IPS-11a (cell line): ENCODE data around the gene UBE2S.
"Not testable (repeated sequence)": the region's sequence is repeated elsewhere in the genome, so short reads cannot be mapped to it uniquely, and the experiment has no call there.

ENCODE experiments used
- H3K4me3 ChIP-seq: one replicate; pipeline ENCODE4 v1.5.1; 2013; ENCODE audit warnings: low read depth, low read length, control low read depth

UBE2S gene

DNA sequence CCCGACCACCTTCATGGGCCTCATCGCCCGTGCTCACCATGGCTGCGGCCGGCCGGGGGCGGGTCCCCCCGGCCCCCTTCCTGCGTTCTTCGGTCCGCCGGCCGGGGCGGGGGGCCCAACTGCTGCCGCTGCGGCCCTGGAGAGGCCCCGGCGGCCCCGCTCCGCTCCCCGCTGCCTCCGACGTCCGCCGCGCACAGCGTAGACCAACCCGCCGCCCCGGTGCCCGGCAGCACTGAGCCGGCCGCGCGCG is at the start of gene UBE2S:
UBE2S (minus strand) TSS at position 239 of the 250 bp plus-strand sequence; CDS start at position 40, 199 bp downstream.
- H3K4me3 ChIP-seq, result peak within 1 kb of the TSS; percentile 70

DNA sequence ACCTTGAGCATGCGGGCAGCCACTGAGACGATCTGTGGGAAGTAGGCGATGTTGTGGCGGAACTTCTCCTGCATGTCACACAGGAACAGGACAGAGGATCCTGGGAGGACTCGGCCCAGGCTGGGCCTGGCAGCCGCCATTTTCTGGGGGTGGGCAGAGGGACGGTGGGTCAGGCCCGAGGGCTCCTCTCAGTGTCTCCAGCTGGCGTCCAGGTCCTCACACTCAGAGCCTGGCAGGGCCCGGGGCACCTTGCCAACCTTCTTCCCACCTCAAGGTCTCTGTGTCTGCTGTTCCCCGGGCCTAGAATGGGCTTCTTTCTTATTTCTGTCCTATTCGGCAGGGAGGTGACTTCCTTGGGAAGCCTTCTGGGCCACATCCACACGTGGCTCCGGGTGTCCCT is 48.8 kb upstream of the UBE2S start:
- no peak overlapping the region for H3K4me3 ChIP-seq

DNA sequence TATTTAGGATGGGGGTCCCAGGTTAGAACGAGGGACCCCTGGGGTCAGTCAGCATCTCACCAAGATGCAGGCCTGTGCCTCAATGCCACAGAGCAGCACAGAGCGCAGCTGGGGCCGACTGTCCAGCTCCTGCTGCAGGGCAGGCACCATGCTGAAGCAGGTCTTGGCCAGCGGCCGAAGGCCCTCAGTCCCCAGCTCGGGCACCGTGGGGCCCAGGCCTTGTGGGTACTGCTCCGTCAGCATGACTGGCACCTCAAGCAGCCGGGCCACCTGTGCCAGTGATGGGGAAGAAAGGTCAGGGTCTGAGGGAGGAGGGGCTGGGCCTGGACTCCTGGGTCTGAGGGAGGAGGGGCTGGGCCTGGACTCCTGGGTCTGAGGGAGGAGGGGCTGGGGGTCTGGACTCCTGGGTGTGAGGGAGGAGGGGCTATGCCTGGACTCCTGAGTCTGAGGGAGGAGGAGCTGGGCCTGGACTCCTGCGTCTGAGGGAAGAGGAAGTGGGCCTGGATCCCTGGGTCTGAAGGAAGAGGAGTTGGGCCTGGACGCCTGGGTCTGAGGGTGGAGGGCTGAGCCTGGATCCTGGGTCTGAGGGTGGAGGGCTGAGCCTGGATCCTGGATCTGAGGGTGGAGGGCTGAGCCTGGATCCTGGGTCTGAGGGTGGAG is 48.1 kb upstream of the UBE2S start:
- H3K4me3 ChIP-seq, result no peak overlapping the region

DNA sequence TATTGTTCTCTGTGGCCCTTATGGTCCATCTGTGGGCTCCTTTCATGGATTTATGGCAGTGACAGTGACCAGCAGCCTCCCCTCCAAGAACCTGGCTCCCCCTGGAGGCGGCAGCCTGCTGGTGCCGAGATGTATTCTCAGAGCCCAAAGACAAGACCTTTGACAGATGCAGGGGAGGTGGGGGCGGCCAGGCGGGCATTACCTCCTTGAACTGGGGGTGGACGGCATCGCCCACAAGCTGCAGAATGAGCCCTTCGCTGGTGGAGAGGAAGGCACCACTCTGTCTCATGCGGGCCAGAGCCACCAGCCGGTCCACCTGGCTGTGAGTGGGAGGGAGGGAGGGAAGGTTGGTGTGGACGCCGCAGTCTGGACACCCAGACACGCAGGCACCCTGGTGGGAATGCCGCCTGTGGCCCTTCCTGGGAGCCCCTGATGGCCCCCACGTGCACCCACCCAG is 47.2 kb upstream of the UBE2S start:
- H3K4me3 ChIP-seq, result no peak overlapping the region

DNA sequence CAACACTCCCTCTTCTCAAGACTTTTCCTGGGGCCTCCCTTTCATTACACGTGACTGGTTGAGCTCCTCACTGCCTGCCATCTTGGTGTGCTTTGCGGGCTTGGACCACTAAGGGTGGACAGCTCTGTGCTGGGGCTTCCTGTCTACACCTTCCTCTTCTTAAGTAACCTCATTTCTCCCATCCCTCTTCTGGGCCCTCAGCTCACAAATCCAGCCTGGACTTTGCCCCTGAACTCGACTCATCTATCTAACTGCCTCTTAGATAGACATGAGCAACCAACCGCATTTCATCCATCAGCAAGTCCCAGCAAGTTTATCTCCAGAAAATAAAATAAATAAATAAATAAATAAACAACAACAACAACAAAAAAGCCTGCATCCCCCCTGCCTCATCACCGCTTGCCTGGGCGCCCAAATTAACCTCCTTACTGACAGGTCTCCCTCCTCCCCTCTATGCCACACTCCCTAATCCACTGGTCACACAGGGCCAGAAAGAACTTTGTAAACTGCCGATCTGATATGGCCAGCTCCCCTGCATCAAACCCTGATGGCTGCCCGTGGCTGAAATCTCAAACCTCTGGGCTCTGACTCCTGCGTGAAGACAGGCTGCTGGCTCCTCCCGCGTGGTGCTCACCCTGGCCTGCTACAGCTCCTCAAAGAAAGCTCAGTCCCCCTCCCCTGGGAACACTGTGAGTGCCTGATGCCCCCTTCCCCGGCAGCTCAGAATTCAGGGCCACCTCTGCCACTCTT is 46.1 kb upstream of the UBE2S start:
- H3K4me3 ChIP-seq, result no peak overlapping the region

DNA sequence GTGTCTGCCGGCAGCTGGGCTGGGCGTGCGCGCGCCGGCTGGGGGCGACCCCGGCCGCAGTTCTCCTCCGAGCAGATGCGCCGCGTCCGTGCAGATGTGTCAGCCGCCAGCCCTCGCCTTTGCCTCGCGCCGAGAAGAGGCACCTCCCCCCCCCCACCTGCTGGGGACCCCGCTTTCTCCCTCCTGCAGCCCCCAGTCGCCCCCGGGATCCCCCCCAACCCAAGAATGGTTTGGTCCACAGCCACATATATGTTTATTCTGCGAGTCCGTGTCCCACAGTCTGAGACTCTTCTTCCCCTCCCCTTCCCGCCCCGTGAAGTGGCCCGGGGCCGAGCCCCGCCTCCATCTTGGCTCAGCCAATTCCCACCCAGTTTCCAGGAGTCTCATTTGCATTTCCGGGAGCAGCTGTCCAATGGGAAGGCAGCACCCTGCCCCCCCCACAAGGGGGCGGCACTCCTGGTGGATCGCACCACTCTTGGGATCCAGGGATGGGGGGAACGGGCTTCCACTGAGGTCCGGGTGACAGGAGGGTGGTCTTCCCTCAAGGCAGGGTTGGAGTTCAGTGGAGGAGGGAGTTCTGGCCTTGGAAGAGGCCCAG is 45.3 kb upstream of the UBE2S start:
- H3K4me3 ChIP-seq, result no peak overlapping the region

DNA sequence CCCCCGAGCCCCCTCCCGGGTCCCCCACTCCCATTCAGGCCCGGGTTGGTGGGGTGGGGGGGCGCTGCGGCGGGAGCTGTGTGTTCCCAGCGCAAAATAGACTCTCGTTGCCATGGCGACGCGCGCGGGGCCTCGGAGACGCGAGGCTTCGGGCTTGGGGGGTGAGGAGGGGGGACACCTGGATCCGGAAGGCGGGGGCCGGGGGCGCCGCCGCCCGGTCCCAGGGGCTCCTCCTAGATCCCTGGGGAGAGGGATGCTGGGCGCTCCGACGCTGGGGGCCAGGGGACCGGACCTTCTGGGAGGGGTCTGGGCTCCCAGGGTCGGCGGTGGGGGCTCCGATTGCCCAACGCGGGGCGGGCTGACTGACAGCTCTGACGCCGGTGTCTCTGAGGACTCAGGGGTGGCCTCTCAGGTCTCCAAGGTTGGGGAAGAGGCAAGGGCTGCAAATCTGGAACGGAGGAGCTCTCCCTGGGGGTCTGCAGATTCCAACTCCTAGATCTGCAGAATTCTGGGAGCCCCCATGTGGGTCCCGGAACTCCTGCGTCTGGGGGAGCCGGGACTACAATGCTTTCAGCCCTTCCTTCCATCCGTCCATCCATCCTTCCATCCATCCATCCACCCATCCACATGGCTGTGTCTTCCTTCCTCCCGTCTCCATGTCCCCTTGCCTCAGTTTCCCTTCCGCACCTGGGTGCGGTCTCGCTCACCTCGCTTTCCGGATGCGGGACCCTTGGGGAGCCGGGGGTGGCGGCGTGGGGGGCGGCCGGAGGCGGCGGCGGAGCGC is 44.6 kb upstream of the UBE2S start:
- H3K4me3 ChIP-seq, result no peak overlapping the region

DNA sequence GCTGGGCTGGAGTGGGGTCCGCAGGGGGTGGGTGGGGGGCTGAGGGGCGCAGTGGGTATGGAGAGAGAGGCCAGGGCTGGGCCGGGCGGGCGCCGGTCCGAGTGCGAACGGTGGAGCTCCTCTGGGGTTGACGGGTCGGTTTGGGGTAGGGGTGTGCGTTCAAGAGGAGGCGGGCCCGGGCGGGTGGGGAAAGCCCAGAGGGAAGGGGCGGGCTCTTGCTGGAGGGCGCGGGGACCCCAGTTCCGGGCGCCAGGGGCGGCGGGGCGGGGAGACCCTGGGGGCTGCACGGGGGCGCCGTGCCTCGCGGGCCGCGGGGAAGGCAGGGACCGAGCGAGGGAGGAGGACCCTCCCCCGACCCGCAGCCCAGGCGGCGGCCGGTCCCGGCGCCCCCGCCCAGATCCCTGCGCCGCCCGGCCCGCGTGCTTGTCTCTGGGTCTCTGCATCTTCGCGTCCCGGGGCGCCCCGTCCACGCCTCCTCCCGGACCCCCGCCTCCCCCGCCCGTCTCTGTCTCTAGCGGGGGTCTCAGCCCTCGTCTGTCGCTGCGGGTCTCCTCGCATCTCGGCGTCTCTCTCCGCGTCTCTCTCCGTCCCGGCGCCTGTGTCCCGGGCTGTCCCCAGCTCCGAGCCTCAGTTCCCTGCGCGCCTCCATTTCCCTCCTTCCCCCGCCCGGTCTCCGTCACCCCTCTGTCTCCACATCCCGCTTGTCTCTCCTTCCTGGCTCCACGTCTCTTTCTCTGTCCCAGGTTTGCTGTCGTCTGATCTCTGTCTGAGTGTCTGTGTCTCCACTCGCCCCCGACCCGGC is 43.8 kb upstream of the UBE2S start:
- H3K4me3 ChIP-seq, result peak overlapping the region; percentile 25

DNA sequence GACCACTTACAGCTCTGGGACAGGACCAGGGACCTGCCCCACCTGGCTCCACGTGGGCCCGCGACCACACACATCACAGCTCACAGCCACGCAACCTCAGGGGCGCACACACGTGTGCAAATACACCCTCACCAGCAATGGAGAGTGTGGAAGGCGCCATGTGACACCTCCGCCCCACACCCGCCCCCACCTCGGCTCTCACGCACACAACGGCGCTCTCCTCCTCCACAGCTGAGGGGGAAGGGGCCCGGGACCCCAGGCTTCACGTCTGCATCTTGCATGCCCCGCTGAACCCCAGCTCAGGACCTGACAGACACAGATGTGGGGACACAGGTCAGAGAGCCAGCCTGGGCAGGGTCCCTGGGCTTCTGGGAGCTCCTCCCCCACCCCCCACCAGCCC is 41.9 kb upstream of the UBE2S start:
- no peak overlapping the region for H3K4me3 ChIP-seq

DNA sequence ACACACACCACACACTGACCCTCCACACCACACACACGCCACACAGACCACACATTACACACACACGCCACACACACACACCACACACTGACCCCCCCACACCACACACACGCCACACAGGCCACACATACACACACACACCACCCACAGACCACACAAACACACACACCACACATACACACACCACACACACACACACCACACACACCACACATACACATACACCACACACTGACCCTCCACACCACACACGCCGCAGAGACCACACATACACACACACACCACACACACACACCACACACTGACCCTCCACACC is 40.5 kb upstream of the UBE2S start:
- H3K4me3 ChIP-seq, result not testable (repeated sequence)

DNA sequence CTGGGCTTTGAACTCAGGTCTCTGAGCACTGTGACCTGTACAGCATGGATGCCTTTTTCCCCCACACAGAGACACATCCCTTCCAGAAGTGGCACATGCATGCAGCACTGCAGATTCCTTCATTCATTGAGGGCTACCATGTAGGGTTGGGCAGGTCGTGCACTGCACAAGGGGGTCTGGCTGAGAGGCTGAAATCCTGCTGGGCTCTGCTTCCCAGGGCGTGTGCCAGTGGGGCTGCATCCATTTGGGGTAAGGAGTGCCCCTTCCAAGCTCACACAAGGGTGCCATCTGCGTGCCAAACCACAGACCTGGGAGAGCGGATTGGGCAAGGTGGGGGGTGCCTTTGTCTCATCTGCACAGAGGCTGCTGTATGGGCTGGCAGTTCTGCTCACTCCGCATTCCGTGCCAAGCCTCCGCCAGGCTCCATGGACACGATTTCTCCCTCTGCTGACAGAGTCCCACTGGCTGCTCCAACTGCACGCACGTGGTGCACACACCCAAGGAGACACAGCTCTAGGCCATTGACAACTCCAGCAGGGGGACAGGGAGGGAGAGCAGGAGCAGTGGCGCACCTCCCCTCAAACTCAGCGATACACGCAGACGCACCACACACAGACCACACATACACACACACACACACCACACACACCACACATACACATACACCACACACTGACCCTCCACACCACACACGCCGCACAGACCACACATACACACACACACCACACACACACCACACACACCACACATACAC is 40.0 kb upstream of the UBE2S start:
- no peak overlapping the region for H3K4me3 ChIP-seq

DNA sequence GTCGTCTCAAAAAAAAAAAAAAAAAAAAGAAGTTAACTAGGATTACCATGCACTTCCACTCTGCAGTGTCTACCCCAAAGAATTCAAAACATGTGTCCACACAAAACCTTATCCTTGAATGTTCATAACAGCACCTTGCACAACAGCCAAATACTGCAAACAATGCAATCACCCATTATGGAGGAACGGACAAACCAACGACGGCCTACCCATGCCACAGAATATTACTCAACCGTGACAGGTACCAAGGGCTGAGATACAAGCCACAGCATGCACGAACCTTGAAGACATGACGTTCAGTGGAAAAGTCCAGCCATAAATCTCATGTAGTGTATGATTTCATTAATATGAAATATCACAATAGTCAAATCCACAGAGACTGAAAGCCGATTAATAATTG is 38.5 kb upstream of the UBE2S start:
- no peak overlapping the region for H3K4me3 ChIP-seq

DNA sequence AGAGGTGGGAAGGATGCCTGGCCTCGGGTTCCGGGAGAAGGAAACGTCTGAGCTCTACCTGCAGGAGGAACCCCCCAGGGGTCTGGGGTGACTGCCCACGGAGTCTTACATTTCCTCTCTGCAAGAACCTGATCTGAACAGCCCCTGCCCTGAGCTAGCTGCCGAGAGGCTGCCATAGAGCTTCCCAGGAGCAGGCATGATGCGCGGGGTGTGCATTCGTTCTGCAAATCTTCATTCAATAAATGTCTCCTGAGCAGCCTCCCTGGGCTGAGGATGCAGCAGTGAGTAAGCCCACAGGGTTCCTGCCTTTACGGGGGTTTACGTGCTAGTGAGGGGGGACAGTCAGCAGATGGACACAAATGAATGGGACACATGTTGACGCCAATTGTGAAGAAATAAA is 37.1 kb upstream of the UBE2S start:
- H3K4me3 ChIP-seq, result no peak overlapping the region

DNA sequence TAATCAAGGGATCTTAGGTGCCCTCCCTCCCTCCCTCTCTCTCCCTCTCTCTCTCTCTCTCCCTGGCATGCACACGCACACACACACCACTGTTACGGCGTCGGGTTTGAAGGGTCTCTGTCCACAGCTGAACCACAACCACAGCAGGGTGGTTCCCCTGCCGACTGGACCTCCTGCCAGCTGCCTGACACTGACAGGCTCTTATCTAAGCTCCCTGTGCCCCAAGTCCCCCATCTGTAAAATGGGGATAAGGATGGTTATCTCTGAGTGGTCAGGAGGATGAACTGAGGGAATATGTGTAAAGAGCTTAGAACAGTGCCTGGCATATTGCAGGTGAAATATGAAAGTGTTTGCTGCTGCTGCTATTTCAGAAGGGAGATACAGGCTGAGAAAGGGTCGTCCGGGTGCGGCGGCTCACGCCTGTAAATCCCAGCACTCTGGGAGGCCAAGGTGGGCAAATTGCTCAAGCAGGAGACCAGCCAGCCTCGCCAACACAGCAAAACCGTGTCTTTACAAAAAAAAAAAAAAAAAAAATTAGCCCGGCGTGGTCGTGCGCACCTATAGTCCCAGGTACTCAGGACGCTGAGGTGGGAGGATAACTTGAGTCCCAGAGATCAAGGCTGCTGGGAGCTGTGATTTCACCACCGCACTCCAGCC is 36.4 kb upstream of the UBE2S start:
- H3K4me3 ChIP-seq, result no peak overlapping the region

DNA sequence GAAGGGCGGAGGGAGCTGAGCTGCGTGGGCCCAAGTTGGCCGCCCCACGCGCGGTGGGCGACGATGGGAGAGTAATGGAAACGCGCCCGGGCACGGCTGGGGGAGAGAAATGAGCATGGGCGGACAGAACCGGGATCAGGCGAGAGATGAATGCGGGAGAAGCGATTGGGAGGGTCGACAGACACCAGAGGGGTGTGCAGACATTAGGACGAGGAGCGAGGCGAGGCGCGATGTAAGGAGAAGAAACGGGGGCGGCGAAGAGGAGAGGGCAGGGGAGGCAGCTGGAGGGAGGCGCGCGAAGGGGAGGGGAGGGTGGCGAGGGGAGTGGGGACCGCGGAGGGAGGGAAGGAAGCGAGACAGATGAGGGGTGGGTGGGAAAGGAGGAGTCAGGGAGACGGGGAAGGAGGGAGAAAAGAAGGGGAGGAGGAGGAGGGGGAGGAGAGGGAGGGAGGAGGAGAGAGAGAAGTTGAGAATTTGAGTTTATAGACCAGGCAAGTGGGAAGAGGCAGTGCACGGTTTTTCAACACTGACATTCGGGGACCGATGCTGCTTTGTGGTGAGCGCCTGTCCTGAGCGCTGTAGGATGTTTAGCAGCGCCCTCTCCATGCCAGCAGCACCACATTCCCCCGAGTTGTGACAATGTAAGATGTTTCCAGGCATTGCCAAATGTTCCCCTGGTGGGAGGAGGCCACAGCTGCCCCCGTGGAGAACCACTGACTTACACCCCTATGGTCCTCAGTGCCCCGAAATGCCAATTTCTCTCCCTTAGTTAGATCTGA is 35.6 kb upstream of the UBE2S start, which contains the start of gene SHISA7:
SHISA7 (minus strand) TSS at position 256 of the 779 bp plus-strand sequence. CDS start 437 bp downstream, outside the sequence.
- H3K4me3 ChIP-seq, result peak within 1 kb of the TSS; percentile 13

DNA sequence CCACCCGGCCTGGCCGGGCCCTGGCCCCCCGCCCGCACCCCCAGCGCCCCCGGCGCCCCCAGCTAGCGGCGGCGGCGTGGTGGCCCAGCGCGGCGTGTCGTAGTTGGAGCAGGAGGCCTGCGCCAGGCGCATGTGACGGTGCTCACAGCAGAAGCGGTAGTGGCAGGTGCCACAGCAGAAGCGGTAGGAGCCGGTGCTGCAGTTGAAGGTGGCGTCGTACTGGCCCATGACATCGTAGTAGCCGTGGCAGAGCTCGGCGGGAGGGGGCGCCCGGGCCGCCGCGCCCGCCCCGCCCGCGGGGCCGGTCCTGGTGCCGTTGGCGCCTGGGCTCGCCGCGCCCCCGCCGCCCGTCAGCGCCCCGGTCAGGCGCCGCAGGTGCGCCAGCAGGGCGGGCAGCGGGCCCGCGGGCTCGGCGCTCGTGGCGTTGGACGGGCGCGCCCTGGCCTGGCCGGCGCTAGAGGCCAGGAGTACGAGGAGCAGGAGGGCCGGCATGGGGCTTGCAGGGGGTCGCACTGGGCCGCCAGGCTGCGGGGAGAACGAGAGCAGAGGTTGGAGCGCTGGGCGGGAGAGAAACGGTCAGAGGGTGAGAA is 34.9 kb upstream of the UBE2S start:
- no peak overlapping the region for H3K4me3 ChIP-seq

DNA sequence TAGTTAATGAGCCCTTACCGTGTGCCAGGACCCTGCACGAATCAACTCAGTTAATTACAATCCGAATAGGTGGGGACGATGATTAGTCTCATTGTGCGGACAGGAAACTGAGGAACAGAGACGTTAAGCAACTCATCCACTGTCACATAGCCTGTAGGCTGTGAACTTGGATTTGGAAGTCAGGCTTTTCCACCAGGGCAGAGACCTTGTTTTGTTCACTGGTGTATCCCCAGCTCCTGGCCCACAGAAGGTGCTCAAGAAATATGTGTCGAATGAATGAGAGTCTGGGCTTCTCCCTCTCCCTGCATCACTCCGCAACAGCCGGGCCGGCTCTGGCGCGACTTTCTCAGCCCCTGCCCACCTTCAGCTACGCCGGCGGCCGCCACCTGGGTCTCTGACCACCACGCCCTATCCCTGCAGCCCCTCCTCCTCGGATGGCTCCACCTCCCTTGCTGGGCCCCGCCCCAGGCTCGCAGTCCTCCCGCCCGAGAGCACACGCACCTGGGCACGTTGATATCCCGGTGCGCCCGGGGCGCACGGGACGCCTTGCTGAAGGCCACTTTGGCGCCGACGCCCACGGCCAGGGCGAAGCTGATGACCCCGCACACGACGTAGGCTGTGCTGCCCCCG is 34.2 kb upstream of the UBE2S start:
- no peak overlapping the region for H3K4me3 ChIP-seq

DNA sequence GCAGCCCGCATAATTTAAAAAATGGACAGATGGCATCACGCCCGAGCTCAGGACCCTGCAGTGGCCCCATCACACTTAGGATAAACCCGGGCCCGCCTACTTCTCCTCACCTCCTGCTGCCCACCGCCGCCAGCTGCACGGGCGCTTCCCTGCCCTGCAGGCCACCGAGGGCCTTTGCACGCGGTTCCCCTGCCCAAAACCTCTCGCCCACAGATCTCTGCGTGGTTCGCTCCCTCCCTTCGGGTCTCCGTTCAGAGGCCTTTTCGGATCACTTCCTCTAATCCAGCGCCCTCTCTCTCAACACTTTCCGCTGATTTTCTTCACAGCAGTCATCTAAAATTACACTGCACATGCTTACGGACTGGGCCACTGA is 33.7 kb upstream of the UBE2S start:
- no peak overlapping the region for H3K4me3 ChIP-seq
